Measurements from ENCODE around the gene LPP.

DNA sequence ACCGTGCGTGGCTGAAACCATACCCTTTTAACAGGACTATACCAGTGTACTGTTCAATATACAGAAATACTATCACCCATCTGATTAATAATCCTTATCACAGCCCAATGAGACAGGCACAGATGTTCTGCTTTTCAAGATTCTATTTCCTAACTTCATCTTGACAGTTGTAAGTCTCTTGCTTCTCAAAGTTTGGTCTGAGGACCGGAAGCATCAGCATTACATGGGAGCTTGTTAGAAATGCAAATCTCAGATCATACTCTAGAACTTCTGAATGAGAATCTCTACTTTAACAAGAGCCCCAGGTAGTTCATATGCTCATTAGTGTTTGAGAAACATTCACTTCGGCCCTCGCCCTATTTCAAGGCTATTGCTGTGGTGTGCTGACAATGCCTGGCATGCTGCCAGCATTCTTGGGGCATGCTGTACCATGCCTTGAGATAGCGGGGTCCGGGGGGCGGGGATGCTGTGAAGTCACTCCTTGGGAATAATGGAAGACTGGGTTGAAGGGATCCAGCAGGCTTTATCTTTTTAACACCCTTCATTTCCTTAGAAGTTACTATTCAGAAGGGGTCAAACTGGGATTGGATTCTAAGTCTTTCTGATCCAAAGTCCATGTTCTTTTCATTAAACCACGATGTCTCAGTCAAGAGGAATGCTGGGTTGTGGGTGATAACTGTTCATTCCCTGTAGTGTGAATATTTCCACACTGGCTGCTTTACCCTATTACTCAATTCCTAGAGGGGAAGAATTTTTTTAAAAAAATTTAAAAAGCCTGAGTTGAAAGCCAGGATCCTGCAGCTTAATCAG lies 194.7 kb downstream of the LPP start:
- TF ChIP-seq POLR2A (IDR thresholded peaks at IDR 0.05; ENCODE audit: low read depth, low read length) (no peak), TAF1 (IDR thresholded peaks at IDR 0.05; ENCODE audit: low read depth, low read length) (no peak), POLR2AphosphoS5 (IDR thresholded peaks at IDR 0.05; ENCODE audit: low read depth, low read length) (no peak)

Data from GM12891 (cell line).